GM18907 (cell line): ENCODE measurements around the gene PTPN14.

Experiments used
- ATAC-seq: cut with Tn5 transposase; IDR thresholded peaks from one replicate; pipeline ENCODE4 v1.9.1; 2021; ENCODE audit warnings: mild to moderate bottlenecking, moderate library complexity; ENCODE audit not compliant: unreplicated experiment

The PTPN14 gene

GRCh38 chr1:214318956-214319736 lies 232.3 kb downstream of the PTPN14 start:
- ATAC-seq: no peak

- ATAC-seq: no peak
Observed at GRCh38 chr1:214318356-214318755, 233.0 kb downstream of the PTPN14 start.

- ATAC-seq: no peak
Observed at GRCh38 chr1:214317734-214318133, 233.7 kb downstream of the PTPN14 start.

- ATAC-seq: no peak
Observed at GRCh38 chr1:214317300-214317699, 234.1 kb downstream of the PTPN14 start.

GRCh38 chr1:214316593-214316992 lies 234.8 kb downstream of the PTPN14 start:
- ATAC-seq: no peak

- ATAC-seq: no peak
Observed at GRCh38 chr1:214314178-214314843, 237.1 kb downstream of the PTPN14 start.

- no peak for ATAC-seq
Observed at GRCh38 chr1:214312530-214313051, 238.8 kb downstream of the PTPN14 start.

- ATAC-seq: no peak
Observed at GRCh38 chr1:214310777-214311690, 240.4 kb downstream of the PTPN14 start.

GRCh38 chr1:214310010-214310409 lies 241.4 kb downstream of the PTPN14 start:
- no peak for ATAC-seq

- ATAC-seq: no peak
Observed at GRCh38 chr1:214306269-214306668, 245.1 kb downstream of the PTPN14 start.

GRCh38 chr1:214305164-214305751 lies 246.1 kb downstream of the PTPN14 start:
- no peak for ATAC-seq

GRCh38 chr1:214303141-214303930 lies 248.1 kb downstream of the PTPN14 start:
- no peak for ATAC-seq

GRCh38 chr1:214301526-214301925 lies 249.9 kb downstream of the PTPN14 start:
- no peak for ATAC-seq

GRCh38 chr1:214300149-214300780 lies 251.1 kb downstream of the PTPN14 start:
- no peak for ATAC-seq
